BLaER1 treated with 17β-estradiol and CSF1 and Interleukin-3, amounts not matched to agents 10 nM and 100 nM (cell line): ENCODE data around the gene SOCS7.
A peak's percentile ranks its signal among the peaks of the same experiment; 100 is the strongest.

Experiments used
- H3K27ac ChIP-seq, 11 experiments: shearing (Covaris generic); formaldehyde crosslinking; 2 replicates each; pipeline ENCODE4 v1.8.1; 2022
- H3K27me3 ChIP-seq, 11 experiments: shearing (Covaris generic); formaldehyde crosslinking; 2 replicates each; pipeline ENCODE4 v1.8.1; 2022
- H3K36me3 ChIP-seq, 11 experiments: shearing (Covaris generic); formaldehyde crosslinking; 2 replicates each; pipeline ENCODE4 v1.8.1; 2022
- H3K4me1 ChIP-seq, 10 experiments: shearing (Covaris generic); formaldehyde crosslinking; 2 replicates each; pipeline ENCODE4 v1.8.1; 2022
- H3K4me2 ChIP-seq, 11 experiments: shearing (Covaris generic); formaldehyde crosslinking; 2 replicates each; pipeline ENCODE4 v1.8.1; 2022
- H3K4me3 ChIP-seq, 10 experiments: shearing (Covaris generic); formaldehyde crosslinking; 2 replicates each; pipeline ENCODE4 v1.8.1; 2022
- H3K9ac ChIP-seq, 11 experiments: shearing (Covaris generic); formaldehyde crosslinking; 2 replicates each; pipeline ENCODE4 v1.8.1; 2022
- H3K9me3 ChIP-seq, 11 experiments: shearing (Covaris generic); formaldehyde crosslinking; replicated peaks in 1 of 11; 2 replicates each; pipeline ENCODE4 v1.8.1; 2022
- H4K20me1 ChIP-seq, 11 experiments: shearing (Covaris generic); formaldehyde crosslinking; 2 replicates each; pipeline ENCODE4 v1.8.1; 2022
- Cebpa-rat ChIP-seq, 11 experiments: shearing (Covaris generic); IDR thresholded peaks; 2 replicates each; pipeline ENCODE4 v1.8.1; 2022

Gene SOCS7

DNA sequence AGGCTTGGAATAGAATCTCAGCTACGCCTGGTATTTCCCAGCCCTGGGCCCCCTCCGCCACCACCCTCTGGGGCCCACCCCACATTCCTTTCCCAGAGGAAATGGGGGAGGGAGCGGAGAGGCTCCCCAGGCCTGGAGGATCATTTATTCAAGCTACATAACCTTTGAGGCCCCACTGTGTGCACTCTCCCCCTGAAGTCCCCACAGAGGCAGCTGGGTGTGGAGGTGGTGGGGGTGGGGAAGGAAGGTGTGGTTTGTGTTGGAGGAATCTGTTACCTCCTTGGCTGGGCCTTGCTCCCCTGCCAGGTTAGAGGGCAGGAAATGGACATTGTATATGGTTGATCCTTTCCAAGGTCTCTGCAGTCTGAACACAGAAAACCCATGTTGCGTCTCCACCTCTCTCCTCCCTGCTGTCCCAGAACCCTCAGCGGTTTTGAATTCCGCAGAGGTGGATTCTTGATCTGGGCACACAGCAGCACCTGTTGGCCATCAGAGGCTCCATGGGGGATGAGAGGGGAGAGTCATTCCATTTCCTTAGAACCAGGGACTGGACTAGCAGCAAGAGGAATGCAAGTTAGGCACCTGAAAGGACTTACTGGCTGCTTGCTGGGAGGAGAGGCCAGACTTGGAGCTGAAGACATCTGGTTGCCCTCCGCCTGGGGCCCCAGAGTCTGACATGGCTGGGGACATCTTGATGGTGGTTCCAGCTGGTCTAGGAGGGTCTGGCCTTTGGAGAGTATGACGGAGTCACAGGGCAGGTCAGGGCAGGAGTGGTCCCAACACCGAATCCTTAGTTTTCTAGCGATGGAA lies 99.6 kb downstream of the SOCS7 start:
- peaks cover 0 to 14% (median 4%) of the 10 kb centered on the region in 11 experiments; a peak in 7 of 22 replicates for H3K27me3 ChIP-seq
- peak overlapping the region; percentile 88 to 99 (median 95) for H3K4me2 ChIP-seq
- peak overlapping the region; percentile 19 to 81 (median 50); a peak in 19 of 22 replicates for H3K27ac ChIP-seq
- no peaks in the 10 kb centered on the region for H3K9me3 ChIP-seq
- peak overlapping the region; percentile 15 to 66 (median 50); a peak in 19 of 20 replicates for H3K4me3 ChIP-seq
- H3K36me3 ChIP-seq = peaks cover 0 to 8% (median 0%) of the 10 kb centered on the region in 11 experiments; a peak in 5 of 22 replicates
- peak overlapping the region; percentile 34 to 63 (median 49); a peak in 18 of 22 replicates for H3K9ac ChIP-seq
- TF ChIP-seq Cebpa-rat (IDR thresholded peaks at IDR 0.05) = no peak
- H3K4me1 ChIP-seq = peaks cover 96 to 100% (median 99%) of the 10 kb centered on the region in 10 experiments
- peaks cover 31 to 100% (median 86%) of the 10 kb centered on the region in 11 experiments; a peak in 21 of 22 replicates for H4K20me1 ChIP-seq

DNA sequence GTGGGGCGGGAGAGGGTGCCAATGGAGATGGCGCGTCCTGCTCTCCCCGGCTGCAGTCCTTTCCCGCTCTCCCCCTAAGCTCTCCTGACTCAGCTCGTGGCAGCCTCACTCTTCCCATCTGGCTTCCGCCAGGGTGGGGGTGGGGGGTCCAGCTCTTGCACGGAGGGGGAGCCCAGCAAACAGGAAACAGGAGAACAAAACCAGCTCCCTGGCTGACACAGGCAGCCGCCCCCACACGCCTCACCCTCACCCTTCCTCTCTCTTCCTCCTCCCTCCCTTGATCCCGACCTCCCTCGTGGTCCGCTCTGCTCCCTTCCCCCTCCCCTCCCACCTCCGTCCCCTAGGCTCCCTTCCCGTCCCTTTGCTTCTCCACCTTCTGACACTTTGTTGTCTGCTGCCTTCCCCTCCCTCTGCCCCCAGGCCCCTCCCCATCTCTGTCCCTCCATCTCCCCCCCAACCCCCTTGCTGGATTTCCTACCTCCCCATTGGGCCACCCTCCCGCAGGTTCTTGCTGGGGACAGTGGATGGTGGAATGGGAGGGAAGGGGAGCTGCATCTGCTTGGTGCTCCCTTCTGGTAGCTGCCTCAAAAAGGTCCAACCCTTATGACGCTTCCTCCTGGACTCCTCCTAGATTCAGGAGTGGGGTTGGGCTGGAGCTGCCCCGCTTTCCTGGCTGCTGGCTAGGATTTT lies 100.3 kb downstream of the SOCS7 start:
- Histone ChIP-seq H3K27me3 (peaks cover 0 to 14% (median 4%) of the 10 kb centered on the region in 11 experiments; a peak in 7 of 22 replicates), H3K9me3 (no peaks in the 10 kb centered on the region), H3K4me2 (peak overlapping the region; percentile 88 to 99 (median 95)), H4K20me1 (peaks cover 38 to 100% (median 93%) of the 10 kb centered on the region in 11 experiments; a peak in 21 of 22 replicates), H3K27ac (peak overlapping the region; percentile 19 to 81 (median 50); a peak in 17 of 22 replicates), H3K36me3 (peaks cover 0 to 7% (median 0%) of the 10 kb centered on the region in 11 experiments; a peak in 6 of 22 replicates), H3K9ac (peak overlapping the region; percentile 26 to 63 (median 49); a peak in 16 of 22 replicates), H3K4me3 (peak overlapping the region; percentile 15 to 66 (median 50); a peak in 15 of 20 replicates), H3K4me1 (peaks cover 96 to 100% (median 98%) of the 10 kb centered on the region in 10 experiments)
- TF ChIP-seq Cebpa-rat (IDR thresholded peaks at IDR 0.05) = no peak

DNA sequence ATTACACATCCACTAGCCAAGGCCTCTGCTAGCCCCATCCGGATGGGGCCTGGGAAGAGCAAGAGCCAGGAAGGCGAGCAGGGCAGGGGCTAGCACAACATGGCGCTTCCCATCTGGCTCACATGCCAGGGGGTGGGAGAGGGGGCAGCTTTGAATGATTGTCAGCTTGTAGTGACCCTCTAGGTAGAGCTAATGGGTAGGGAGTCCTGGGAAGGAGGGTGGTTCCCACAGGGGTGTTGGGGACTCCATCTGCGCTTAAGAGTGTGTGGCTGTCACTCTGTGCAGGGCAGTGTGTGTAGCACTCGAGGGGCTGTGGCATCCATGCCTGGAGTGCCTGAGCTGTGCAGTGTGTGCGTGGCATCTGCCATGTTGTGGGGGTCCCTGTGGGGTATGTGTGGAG lies 101.1 kb downstream of the SOCS7 start:
- peaks cover 0 to 14% (median 3%) of the 10 kb centered on the region in 11 experiments; a peak in 15 of 22 replicates for H3K36me3 ChIP-seq
- peaks cover 46 to 100% (median 93%) of the 10 kb centered on the region in 11 experiments; a peak in 21 of 22 replicates for H4K20me1 ChIP-seq
- TF ChIP-seq Cebpa-rat (IDR thresholded peaks at IDR 0.05) = no peak
- peaks cover 88 to 100% (median 92%) of the 10 kb centered on the region in 10 experiments for H3K4me1 ChIP-seq
- peak overlapping the region in 4 of 10 experiments; percentile 28 to 70 (median 60); a peak in 5 of 20 replicates for H3K4me3 ChIP-seq
- peaks cover 0 to 14% (median 4%) of the 10 kb centered on the region in 11 experiments; a peak in 7 of 22 replicates for H3K27me3 ChIP-seq
- peak overlapping the region in 3 of 11 experiments; percentile 17 to 63 (median 33); a peak in 4 of 22 replicates for H3K27ac ChIP-seq
- peak overlapping the region in 1 of 11 experiments; percentile 68; a peak in 1 of 22 replicates for H3K9ac ChIP-seq
- H3K4me2 ChIP-seq = peak overlapping the region; percentile 88 to 99 (median 95)
- no peaks in the 10 kb centered on the region for H3K9me3 ChIP-seq

DNA sequence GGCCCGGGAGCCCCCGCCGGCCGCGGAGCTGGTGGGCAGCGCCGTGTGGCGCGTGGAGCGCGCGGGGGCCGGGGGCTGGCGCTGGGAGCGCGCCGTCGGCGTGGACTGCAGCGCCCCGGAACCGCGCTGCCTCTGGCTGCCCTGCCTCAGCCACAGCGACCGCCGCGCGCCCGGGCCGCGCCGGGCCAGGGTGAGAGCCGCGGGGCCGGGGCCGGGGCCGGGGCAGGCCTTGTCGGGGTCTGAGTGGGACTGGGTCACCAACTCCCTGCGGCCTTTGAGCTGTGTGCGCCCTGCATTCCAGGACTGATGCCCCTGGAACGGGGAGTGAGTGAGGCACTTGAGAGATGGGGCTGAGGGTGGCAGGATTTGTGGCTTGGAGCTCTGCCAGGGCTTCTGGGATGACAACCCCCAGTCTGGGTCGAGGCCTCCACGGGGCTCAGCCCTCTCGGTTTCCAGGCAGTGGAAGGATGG lies 102.3 kb downstream of the SOCS7 start:
- H3K36me3 ChIP-seq = peaks cover 12 to 27% (median 16%) of the 10 kb centered on the region in 11 experiments
- peaks cover 83 to 100% (median 86%) of the 10 kb centered on the region in 10 experiments for H3K4me1 ChIP-seq
- peak overlapping the region; percentile 88 to 99 (median 95) for H3K4me2 ChIP-seq
- no peak for TF ChIP-seq Cebpa-rat (IDR thresholded peaks at IDR 0.05)
- H4K20me1 ChIP-seq = peaks cover 54 to 100% (median 94%) of the 10 kb centered on the region in 11 experiments; a peak in 21 of 22 replicates
- peaks cover 0 to 14% (median 4%) of the 10 kb centered on the region in 11 experiments; a peak in 7 of 22 replicates for H3K27me3 ChIP-seq
- peak overlapping the region; percentile 35 to 73 (median 57); a peak in 19 of 20 replicates for H3K4me3 ChIP-seq
- peak overlapping the region; percentile 45 to 75 (median 67); a peak in 21 of 22 replicates for H3K9ac ChIP-seq
- H3K9me3 ChIP-seq = no peaks in the 10 kb centered on the region
- H3K27ac ChIP-seq = peak overlapping the region in 8 of 11 experiments; percentile 9 to 58 (median 44); a peak in 10 of 22 replicates

DNA sequence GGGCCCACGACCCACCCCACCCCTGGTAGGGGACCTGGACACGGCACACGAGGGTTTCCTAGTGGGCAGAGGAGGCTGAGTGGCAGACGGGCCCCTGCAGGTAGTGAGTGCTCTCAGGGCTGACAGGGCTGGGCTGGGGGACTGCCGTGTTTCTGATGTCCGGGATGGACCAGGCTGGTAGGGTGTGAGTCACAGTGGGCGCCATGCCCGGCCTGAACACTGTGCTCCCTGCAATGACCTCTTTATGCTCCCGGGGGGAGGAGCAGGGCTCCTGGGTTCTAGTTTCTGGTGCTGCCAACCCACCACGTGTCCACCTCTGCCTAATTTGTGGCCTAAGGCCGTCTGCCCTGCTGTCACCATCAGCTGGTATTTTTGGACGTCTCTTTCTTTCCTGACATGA lies 102.9 kb downstream of the SOCS7 start:
- H3K4me1 ChIP-seq = peaks cover 83 to 100% (median 86%) of the 10 kb centered on the region in 10 experiments

More for the DNA sequence above, 102.9 kb downstream of the SOCS7 start:
- Histone ChIP-seq H3K9me3 (no peaks in the 10 kb centered on the region), H3K27ac (no peak overlapping the region), H3K9ac (peak overlapping the region; percentile 45 to 75 (median 67); a peak in 18 of 22 replicates), H3K36me3 (peaks cover 16 to 32% (median 21%) of the 10 kb centered on the region in 11 experiments), H3K4me2 (peak overlapping the region; percentile 88 to 99 (median 95)), H3K4me3 (peak overlapping the region in 8 of 10 experiments; percentile 52 to 73 (median 58); a peak in 13 of 20 replicates), H4K20me1 (peaks cover 54 to 100% (median 94%) of the 10 kb centered on the region in 11 experiments; a peak in 21 of 22 replicates), H3K27me3 (peaks cover 0 to 14% (median 4%) of the 10 kb centered on the region in 11 experiments; a peak in 7 of 22 replicates)
- TF ChIP-seq Cebpa-rat (IDR thresholded peaks at IDR 0.05) = no peak
